Activated naive CD4-positive, alpha-beta T cell treated with anti-CD3 and anti-CD28 coated beads, Interleukin-2, amount 50 U/mL, for 72 hours (primary cell): ENCODE results near the gene CIAO2B. TPM values are rescaled to one million over a fixed set of nuclear protein-coding genes. Genes with fewer than 3 reads are reported as not detected.
"Not testable (repeated sequence)": the region's sequence is repeated elsewhere in the genome, so short reads cannot be mapped to it uniquely, and the experiment has no call there.

Source experiments
- ATAC-seq, 2 donors: fragments of 150-1000 bp; cut with Tn5 transposase; 2 replicates each; pipeline ENCODE4 v1.10.0; 2021; ENCODE audit warnings: mild to moderate bottlenecking in 2 of 2, moderate library complexity in 2 of 2
- DNase-seq, 2 donors: peaks; one replicate each; pipeline ENCODE4 v3.0.0; 2021 to 2022; ENCODE audit warnings: low spot score in 2 of 2
- H3K27ac Mint-ChIP-seq, 2 donors: one replicate each; pipeline ENCODE4 v1.8.0; 2022; ENCODE audit warnings: mild to moderate bottlenecking in 2 of 2, mixed read lengths in 2 of 2
- H3K36me3 Mint-ChIP-seq, 2 donors: one replicate each; pipeline ENCODE4 v1.8.0; 2022; ENCODE audit warnings: mixed read lengths in 2 of 2
- H3K9me3 Mint-ChIP-seq, 2 donors: one replicate each; pipeline ENCODE4 v1.8.0; 2022; ENCODE audit warnings: mixed read lengths in 2 of 2
- total RNA-seq, 2 donors: library from RNA; stranded (reverse); gene quantifications; one replicate each; pipeline ENCODE4 v1.2.3, GENCODE V29; 2022

The CIAO2B gene
- total RNA-seq, 2 donors from 2014 or later = 169 to 196 TPM

DNA sequence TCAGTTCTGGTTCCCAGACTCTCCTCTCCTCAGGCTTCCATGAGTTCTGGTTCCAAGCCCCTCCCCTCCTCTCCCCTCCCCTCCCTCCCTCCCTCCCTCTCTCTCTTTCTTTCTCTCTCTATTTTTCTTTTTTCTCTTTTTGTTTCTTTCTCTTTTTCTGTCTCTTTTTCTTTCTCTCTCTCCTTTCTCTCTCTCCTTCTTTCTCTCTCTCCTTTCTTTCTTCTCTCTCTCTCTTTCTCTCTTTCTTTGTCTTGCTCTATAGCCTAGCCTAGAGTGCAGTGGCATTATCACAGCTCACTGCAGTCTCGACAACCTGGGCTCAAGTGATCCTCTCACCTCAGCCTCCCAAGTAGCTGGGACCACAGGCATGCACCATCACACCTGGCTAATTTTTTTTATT lies 26.1 kb upstream of the CIAO2B start:
- DNase-seq = no peak
- Mint-ChIP-seq H3K36me3 (no peaks in the 10 kb centered on the region), H3K9me3 (no peaks in the 10 kb centered on the region), H3K27ac (peak overlapping the region in 1 of 2 donors; percentile 61)
- ATAC-seq = no peak

DNA sequence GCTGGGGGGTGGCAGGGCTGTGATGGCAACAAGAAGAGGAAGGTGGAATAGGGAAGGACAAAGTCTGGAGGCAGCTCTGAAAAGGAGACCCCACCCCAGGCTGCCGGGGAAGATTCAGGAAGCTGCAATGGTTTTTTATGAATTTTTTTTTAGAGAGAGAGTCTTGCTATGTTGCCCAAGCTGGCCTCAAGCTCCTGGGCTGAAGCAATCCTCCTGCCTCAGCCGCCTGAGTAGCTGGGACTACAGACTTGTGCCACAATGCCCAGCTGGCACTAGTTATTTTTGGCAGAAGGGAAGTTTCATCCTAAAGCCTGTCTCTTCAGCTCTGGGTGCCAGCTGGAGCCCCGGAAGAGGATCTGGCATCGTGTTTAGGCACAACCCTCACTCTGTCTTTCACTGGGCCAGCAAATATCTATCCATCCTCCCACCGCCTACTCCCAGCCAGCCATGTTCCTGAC lies 25.5 kb upstream of the CIAO2B start:
- DNase-seq (no peak), ATAC-seq (no peak)
- H3K27ac Mint-ChIP-seq = no peak overlapping the region
- H3K36me3 Mint-ChIP-seq = no peaks in the 10 kb centered on the region
- H3K9me3 Mint-ChIP-seq = no peaks in the 10 kb centered on the region

GRCh38 chr16:66958857-66959703 lies 24.9 kb upstream of the CIAO2B start:
- DNase-seq = no peak
- Mint-ChIP-seq H3K9me3 (no peaks in the 10 kb centered on the region), H3K36me3 (no peaks in the 10 kb centered on the region), H3K27ac (no peak overlapping the region)
- no peak for ATAC-seq

- not testable (repeated sequence) for ATAC-seq, H3K27ac Mint-ChIP-seq, DNase-seq, H3K9me3 Mint-ChIP-seq, H3K36me3 Mint-ChIP-seq
These were observed 21.9 kb upstream of the CIAO2B start for GRCh38 chr16:66956154-66956457.

DNA sequence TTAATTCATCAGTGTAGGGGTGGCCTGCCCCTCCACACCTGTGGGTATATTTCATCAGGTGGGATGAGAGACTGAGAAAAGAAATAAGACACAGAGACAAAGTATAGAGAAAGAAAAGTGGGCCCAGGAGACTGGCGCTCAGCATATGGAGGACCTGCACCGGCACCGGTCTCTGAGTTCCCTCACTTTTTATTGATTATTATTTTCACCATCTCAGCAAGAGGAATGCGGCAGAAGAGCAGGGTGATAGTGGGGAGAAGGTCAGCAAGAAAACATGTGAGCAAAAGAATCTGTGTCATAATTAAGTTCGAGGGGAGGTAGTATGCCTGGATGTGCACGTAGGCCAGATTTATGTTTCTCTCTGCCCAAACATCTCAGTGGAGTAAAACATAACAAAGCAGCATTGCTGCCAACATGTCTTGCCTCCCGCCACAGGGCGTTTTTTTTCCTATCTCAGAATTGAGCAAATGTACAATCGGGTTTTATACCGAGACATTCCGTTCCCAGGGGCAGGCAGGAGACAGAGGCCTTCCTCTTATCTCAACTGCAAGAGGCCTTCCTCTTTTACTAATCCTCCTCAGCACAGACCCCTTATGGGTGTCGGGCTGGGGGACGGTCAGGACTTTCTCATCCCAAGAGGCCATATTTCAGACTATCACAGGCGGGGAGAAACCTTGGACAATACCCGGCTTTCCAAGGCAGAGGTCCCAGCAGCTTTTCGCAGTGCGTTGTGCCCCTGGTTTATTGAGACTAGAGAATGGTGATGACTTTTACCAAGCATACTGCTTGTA lies 21.4 kb upstream of the CIAO2B start:
- H3K9me3 Mint-ChIP-seq, DNase-seq, ATAC-seq, H3K27ac Mint-ChIP-seq, H3K36me3 Mint-ChIP-seq: not testable (repeated sequence)

GRCh38 chr16:66954097-66954659 lies 20.0 kb upstream of the CIAO2B start:
- H3K27ac Mint-ChIP-seq = no peak overlapping the region

GRCh38 chr16:66953462-66954096 lies 19.4 kb upstream of the CIAO2B start:
- DNase-seq (no peak), ATAC-seq (peak in 1 of 2 donors; percentile 6)
- Mint-ChIP-seq H3K27ac (no peak overlapping the region), H3K9me3 (no peaks in the 10 kb centered on the region), H3K36me3 (peaks cover 0 to 7% of the 10 kb centered on the region in 2 donors)

More at GRCh38 chr16:66954097-66954659, 20.0 kb upstream of the CIAO2B start:
- H3K9me3 Mint-ChIP-seq = no peaks in the 10 kb centered on the region
- peak in 1 of 2 donors; percentile 82 for DNase-seq
- peak; percentile 77 to 80 for ATAC-seq
- H3K36me3 Mint-ChIP-seq = peaks cover 0 to 5% of the 10 kb centered on the region in 2 donors

- no peak for ATAC-seq
- no peak for DNase-seq
- peaks cover 0 to 10% of the 10 kb centered on the region in 2 donors for H3K36me3 Mint-ChIP-seq
- H3K27ac Mint-ChIP-seq = no peak overlapping the region
- H3K9me3 Mint-ChIP-seq = no peaks in the 10 kb centered on the region
These were observed 18.4 kb upstream of the CIAO2B start for GRCh38 chr16:66952430-66953110.

DNA sequence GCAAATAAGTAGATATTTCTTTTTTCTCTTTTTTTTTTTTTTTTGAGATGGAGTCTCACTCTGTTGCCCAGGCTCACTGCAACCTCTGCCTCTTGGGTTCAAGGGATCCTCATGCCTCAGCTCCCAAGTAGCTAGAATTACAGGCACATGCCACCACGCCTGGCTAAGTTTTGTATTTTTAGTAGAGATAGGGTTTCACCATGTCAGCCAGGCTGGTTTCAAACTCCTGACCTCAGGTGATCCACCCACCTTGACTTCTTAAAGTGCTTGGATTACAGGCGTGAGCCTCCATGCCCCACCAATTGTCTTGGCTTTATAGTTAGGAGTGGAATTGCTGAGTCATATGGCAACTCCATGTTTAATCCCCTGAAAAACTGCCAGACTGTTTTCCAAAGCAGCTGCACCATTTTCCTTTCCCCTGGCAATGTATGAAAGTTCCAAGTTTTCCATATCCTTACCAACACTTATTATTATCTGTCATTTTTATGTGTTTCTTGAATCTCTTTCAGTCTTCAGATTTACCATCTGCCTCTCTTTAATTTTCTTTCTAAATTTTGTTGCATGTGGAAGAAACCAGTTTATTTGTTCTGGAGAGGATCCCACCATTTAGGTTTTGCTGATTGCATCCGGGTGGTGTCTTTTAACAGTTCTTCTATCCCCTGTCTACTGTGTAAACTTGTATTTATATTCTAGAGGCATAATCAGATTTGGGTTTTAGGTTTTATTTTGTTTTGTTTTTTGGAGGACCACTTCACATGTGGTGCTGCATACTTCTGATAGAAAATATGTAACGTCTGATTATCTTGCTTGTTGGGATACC lies 17.0 kb upstream of the CIAO2B start:
- Mint-ChIP-seq H3K9me3 (no peaks in the 10 kb centered on the region), H3K27ac (no peak overlapping the region), H3K36me3 (peaks cover 0 to 10% of the 10 kb centered on the region in 2 donors)
- ATAC-seq = no peak
- no peak for DNase-seq

GRCh38 chr16:66950437-66950836 lies 16.2 kb upstream of the CIAO2B start:
- H3K27ac Mint-ChIP-seq = no peak overlapping the region
- peaks cover 0 to 10% of the 10 kb centered on the region in 2 donors for H3K36me3 Mint-ChIP-seq
- no peaks in the 10 kb centered on the region for H3K9me3 Mint-ChIP-seq
- DNase-seq (no peak), ATAC-seq (no peak)

GRCh38 chr16:66949472-66949871 lies 15.3 kb upstream of the CIAO2B start:
- H3K27ac Mint-ChIP-seq = no peak overlapping the region

GRCh38 chr16:66948837-66949225 lies 14.6 kb upstream of the CIAO2B start:
- DNase-seq (no peak), ATAC-seq (no peak)
- Mint-ChIP-seq H3K27ac (no peak overlapping the region), H3K9me3 (no peaks in the 10 kb centered on the region), H3K36me3 (peaks cover 0 to 10% of the 10 kb centered on the region in 2 donors)

More at GRCh38 chr16:66949472-66949871, 15.3 kb upstream of the CIAO2B start:
- ATAC-seq (no peak), DNase-seq (no peak)
- Mint-ChIP-seq H3K9me3 (no peaks in the 10 kb centered on the region), H3K36me3 (peaks cover 0 to 10% of the 10 kb centered on the region in 2 donors)

- ATAC-seq (peak; percentile 21 to 33), DNase-seq (no peak)
- Mint-ChIP-seq H3K9me3 (no peaks in the 10 kb centered on the region), H3K36me3 (peaks cover 0 to 10% of the 10 kb centered on the region in 2 donors), H3K27ac (no peak overlapping the region)
These were observed 14.1 kb upstream of the CIAO2B start for GRCh38 chr16:66948134-66948836.

DNA sequence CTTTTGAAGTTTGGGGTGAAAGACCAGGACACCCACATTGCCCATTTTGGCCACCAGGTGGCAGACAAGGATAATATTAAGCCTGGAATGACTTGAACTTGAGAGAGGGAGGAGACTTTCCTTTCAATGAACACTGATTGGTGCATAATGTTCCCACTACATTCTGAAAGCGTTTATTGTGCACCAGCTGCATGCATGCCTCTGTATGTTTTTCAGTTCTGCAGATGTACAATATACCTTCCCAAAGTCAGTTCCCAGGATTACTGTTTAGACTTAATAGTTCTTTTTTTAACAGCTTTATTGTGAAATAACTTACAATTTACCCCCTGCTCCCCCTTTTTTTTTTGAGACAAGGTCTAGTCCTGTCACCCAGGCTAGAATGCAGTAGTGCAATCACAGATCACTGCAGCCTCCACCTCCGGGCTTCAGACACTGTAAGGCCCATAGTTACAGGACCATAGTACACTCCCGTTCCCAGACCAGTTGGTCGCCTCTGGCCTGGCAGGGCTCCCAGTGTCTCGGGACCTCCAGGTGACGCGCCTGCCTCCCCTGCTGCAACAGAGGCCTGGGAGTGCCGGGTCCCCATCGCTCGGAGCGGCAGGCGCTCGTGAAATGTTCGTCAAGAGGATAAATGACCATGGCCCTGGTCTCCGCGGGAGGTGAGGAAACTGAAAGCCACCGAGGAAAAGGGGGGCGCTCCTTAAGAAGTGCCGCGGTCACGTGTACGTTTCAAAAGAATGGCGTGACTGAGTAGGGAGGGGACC lies 13.3 kb upstream of the CIAO2B start:
- Mint-ChIP-seq H3K27ac (peak overlapping the region in 1 of 2 donors; percentile 17), H3K36me3 (peaks cover 0 to 10% of the 10 kb centered on the region in 2 donors), H3K9me3 (no peaks in the 10 kb centered on the region)
- DNase-seq (peak; percentile 79 to 91), ATAC-seq (peak; percentile 87 to 89)
